A549 (cell line): ENCODE results near the gene CDC42BPG.

Experiments used
- POLR2A ChIP-seq: IDR thresholded peaks from 2 replicates; pipeline ENCODE4 v1.6.1; 2012; ENCODE audit warnings: mild to moderate bottlenecking, low read length
- RFX5 ChIP-seq: fragments of 450-650 bp; IDR thresholded peaks from 2 replicates; pipeline ENCODE4 v1.7.1; 2014; ENCODE audit warnings: antibody characterized with exemption, mild to moderate bottlenecking, moderate library complexity
- TP53 ChIP-seq: fragments of 250-450 bp; sonication (Bioruptor Pico); IDR thresholded peaks from 2 replicates; pipeline ENCODE4 v1.5.0; 2021; ENCODE audit warnings: mild to moderate bottlenecking, moderate library complexity
- ZFP36 ChIP-seq: fragments of 450-650 bp; IDR thresholded peaks from 2 replicates; pipeline ENCODE4 v1.6.1; 2014; ENCODE audit warnings: borderline replicate concordance; ENCODE audit not compliant: partially characterized antibody
- TF ChIP-seq, protein P1 (sequence below): fragments of >200 bp; sonication (Bioruptor Twin); formaldehyde crosslinking; IDR thresholded peaks from 3 replicates; pipeline ENCODE4 v1.5.1; 2016

- TF ChIP-seq RFX5, result no peak
- no peak for TF ChIP-seq ZFP36
- TF ChIP-seq TP53, result no peak
- TF ChIP-seq POLR2A, result no peak
- TF ChIP-seq, protein P1, sequence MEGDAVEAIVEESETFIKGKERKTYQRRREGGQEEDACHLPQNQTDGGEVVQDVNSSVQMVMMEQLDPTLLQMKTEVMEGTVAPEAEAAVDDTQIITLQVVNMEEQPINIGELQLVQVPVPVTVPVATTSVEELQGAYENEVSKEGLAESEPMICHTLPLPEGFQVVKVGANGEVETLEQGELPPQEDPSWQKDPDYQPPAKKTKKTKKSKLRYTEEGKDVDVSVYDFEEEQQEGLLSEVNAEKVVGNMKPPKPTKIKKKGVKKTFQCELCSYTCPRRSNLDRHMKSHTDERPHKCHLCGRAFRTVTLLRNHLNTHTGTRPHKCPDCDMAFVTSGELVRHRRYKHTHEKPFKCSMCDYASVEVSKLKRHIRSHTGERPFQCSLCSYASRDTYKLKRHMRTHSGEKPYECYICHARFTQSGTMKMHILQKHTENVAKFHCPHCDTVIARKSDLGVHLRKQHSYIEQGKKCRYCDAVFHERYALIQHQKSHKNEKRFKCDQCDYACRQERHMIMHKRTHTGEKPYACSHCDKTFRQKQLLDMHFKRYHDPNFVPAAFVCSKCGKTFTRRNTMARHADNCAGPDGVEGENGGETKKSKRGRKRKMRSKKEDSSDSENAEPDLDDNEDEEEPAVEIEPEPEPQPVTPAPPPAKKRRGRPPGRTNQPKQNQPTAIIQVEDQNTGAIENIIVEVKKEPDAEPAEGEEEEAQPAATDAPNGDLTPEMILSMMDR, result no peak
These were observed 14.2 kb upstream of the CDC42BPG start for GRCh38 chr11:64858467-64859263.
